ENCODE data around the gene CBX1. TPM values are rescaled to one million over a fixed set of nuclear protein-coding genes. Genes with fewer than 3 reads are reported as not detected.

The CBX1 gene
- polyA plus RNA-seq, 1 donor from 2014 or later: 363 TPM

DNA sequence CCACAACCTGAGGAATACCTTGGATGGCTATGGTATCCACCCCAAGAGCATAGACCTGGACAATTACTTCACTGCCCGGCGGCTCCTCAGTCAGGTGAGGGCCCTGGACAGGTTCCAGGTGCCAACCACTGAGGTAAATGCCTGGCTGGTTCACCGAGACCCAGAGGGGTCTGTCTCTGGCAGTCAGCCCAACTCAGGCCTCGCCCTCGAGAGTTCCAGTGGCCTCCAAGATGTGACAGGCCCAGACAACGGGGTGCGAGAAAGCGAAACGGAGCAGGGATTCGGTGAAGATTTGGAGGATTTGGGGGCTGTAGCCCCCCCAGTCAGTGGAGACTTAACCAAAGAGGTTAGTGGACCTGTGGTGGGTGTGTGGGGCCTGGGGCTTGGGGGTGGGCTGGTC is 50.0 kb downstream of the CBX1 start:
- no peaks in the 10 kb centered on the region for H3K27me3 ChIP-seq (ENCODE audit: insufficient read depth, low read depth, low read length)
- H3K79me2 ChIP-seq (replicated peaks; ENCODE audit: insufficient read depth, low read length): peaks cover 71% of the 10 kb centered on the region
- peaks cover 5% of the 10 kb centered on the region for H4K20me1 ChIP-seq (ENCODE audit: insufficient read depth)
- no peak overlapping the region for H3K4me2 ChIP-seq (ENCODE audit: low read length)
- H2AFZ ChIP-seq (ENCODE audit: low read depth, low read length): no peak overlapping the region
- H3K4me3 ChIP-seq (ENCODE audit: low read length): no peak overlapping the region
- no peaks in the 10 kb centered on the region for H3K36me3 ChIP-seq (ENCODE audit: insufficient read depth, low read length)
- no peak overlapping the region for H3K27ac ChIP-seq (ENCODE audit: low read length)
- no peak overlapping the region for H3K9ac ChIP-seq (ENCODE audit: low read length)
- no peaks in the 10 kb centered on the region for H3K9me3 ChIP-seq (ENCODE audit: low read length)
- TF ChIP-seq EZH2 (IDR thresholded peaks at IDR 0.05; ENCODE audit: borderline replicate concordance, insufficient read depth, low read length, poor library complexity, severe bottlenecking) (no peak), RAD21 (conservative IDR thresholded peaks at IDR 0.05) (no peak)
- TF ChIP-seq, protein P1, sequence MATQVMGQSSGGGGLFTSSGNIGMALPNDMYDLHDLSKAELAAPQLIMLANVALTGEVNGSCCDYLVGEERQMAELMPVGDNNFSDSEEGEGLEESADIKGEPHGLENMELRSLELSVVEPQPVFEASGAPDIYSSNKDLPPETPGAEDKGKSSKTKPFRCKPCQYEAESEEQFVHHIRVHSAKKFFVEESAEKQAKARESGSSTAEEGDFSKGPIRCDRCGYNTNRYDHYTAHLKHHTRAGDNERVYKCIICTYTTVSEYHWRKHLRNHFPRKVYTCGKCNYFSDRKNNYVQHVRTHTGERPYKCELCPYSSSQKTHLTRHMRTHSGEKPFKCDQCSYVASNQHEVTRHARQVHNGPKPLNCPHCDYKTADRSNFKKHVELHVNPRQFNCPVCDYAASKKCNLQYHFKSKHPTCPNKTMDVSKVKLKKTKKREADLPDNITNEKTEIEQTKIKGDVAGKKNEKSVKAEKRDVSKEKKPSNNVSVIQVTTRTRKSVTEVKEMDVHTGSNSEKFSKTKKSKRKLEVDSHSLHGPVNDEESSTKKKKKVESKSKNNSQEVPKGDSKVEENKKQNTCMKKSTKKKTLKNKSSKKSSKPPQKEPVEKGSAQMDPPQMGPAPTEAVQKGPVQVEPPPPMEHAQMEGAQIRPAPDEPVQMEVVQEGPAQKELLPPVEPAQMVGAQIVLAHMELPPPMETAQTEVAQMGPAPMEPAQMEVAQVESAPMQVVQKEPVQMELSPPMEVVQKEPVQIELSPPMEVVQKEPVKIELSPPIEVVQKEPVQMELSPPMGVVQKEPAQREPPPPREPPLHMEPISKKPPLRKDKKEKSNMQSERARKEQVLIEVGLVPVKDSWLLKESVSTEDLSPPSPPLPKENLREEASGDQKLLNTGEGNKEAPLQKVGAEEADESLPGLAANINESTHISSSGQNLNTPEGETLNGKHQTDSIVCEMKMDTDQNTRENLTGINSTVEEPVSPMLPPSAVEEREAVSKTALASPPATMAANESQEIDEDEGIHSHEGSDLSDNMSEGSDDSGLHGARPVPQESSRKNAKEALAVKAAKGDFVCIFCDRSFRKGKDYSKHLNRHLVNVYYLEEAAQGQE (IDR thresholded peaks at IDR 0.05; ENCODE audit: borderline replicate concordance): no peak
- H3F3A ChIP-seq (ENCODE audit: insufficient read depth, low read length, poor library complexity, severe bottlenecking): no peaks in the 10 kb centered on the region
- no peaks in the 10 kb centered on the region for H3K9me2 ChIP-seq (ENCODE audit: insufficient read depth, low read length)

DNA sequence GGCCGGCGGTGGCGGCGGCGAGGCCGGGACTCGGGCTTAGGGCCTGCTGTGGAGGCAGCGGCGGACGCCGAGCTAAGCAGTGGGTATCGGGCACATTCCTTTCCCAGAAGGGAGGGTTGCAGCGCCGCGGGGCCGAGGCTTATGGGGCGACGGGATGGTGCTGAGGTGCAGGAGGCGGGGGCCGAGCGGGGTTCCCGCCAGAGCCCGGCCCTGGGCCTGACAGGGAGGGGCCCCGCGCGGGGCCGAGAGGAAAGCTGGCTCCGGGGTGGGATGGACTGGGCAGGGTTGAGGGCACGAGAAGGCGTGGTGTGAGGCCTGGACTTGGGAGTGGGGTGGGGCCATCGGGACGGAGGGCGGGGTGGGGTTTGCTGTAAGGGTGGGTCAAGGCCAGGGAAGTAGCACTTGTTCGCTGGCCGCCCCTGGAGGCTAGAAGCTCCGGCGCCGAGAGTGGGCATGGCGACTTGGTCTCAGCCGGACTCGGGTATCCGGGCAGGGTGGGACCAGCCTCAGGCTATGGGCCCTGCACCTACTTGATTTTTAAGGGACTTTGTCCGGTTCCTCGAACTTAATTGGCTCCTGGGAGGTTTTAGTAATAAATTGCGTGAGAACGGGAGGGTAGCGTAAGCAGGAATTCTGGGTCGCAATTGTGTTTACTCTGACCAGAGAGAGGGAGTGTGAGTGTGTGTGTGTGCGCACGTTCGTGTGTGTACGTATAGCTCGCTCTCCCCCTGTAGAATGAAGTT is 52.7 kb downstream of the CBX1 start:
- Histone ChIP-seq H4K20me1 (ENCODE audit: insufficient read depth) (no peaks in the 10 kb centered on the region), H3K27me3 (ENCODE audit: insufficient read depth, low read depth, low read length) (no peaks in the 10 kb centered on the region), H3K9ac (ENCODE audit: low read length) (peak overlapping the region; percentile 90), H3K36me3 (ENCODE audit: insufficient read depth, low read length) (no peaks in the 10 kb centered on the region), H3K79me2 (replicated peaks; ENCODE audit: insufficient read depth, low read length) (peaks cover 55% of the 10 kb centered on the region), H2AFZ (ENCODE audit: low read depth, low read length) (peak overlapping the region; percentile 85), H3K4me3 (ENCODE audit: low read length) (peak overlapping the region; percentile 97), H3K4me2 (ENCODE audit: low read length) (peak overlapping the region; percentile 86), H3F3A (ENCODE audit: insufficient read depth, low read length, poor library complexity, severe bottlenecking) (no peaks in the 10 kb centered on the region), H3K27ac (ENCODE audit: low read length) (peak overlapping the region; percentile 90), H3K9me3 (ENCODE audit: low read length) (no peaks in the 10 kb centered on the region), H3K9me2 (ENCODE audit: insufficient read depth, low read length) (no peaks in the 10 kb centered on the region)
- no peak for TF ChIP-seq RAD21 (conservative IDR thresholded peaks at IDR 0.05)
- TF ChIP-seq TAF1 (IDR thresholded peaks at IDR 0.05; ENCODE audit: low read depth): no peak
- TF ChIP-seq POLR2AphosphoS5 (IDR thresholded peaks at IDR 0.05): peak; percentile 11

DNA sequence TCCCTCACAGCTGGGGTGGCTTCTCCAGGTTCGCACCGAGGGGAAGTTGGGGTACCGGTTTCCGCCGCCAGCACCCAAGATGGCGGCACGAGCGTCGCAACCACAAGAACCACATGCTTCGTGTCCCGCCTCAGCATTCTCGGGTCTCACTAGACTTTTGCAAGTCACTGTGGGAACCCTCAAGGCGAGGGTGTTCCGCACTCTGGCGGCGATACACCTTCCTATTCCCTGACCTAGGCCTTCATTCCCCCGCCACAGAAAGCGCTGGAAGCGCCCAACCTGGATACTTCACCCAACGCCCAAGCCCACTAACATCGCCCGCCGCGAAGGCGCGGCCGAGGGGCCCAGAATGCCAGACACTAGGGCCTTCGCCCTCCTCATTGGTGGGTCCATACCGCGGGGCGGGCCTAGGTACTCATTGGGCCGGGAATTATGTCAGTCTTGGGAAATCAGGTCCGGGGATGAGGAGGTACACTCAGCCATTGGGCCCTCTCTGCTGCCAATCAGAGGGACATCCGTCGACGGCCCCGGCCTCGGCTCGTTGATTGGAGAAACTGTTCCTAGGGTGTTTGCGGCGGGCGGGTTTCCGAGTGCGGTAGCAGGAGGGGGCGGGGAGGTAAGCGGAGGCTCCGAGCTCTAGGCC is 53.4 kb downstream of the CBX1 start, which contains the start of gene NFE2L1:
Gene NFE2L1, plus strand, starts transcription at position 619 of the 643 bp plus-strand sequence. CDS start 2,760 bp downstream, outside the sequence.
- Histone ChIP-seq H3K36me3 (ENCODE audit: insufficient read depth, low read length) (no peaks in the 10 kb centered on the region), H3K27ac (ENCODE audit: low read length) (peak within 1 kb of the TSS; percentile 90), H3K9me3 (ENCODE audit: low read length) (no peaks in the 10 kb centered on the region), H3K27me3 (ENCODE audit: insufficient read depth, low read depth, low read length) (no peaks in the 10 kb centered on the region), H3K79me2 (replicated peaks; ENCODE audit: insufficient read depth, low read length) (peaks cover 52% of the 10 kb centered on the region), H3F3A (ENCODE audit: insufficient read depth, low read length, poor library complexity, severe bottlenecking) (no peaks in the 10 kb centered on the region), H4K20me1 (ENCODE audit: insufficient read depth) (no peaks in the 10 kb centered on the region), H3K9me2 (ENCODE audit: insufficient read depth, low read length) (no peaks in the 10 kb centered on the region), H3K4me3 (ENCODE audit: low read length) (peak within 1 kb of the TSS; percentile 97), H3K4me2 (ENCODE audit: low read length) (peak within 1 kb of the TSS; percentile 91), H2AFZ (ENCODE audit: low read depth, low read length) (peak within 1 kb of the TSS; percentile 87), H3K9ac (ENCODE audit: low read length) (peak within 1 kb of the TSS; percentile 90)
- peak; percentile 94 for TF ChIP-seq MXI1 (conservative IDR thresholded peaks at IDR 0.05; ENCODE audit: poor library complexity, severe bottlenecking)
- peak; percentile 21 for TF ChIP-seq RAD21 (conservative IDR thresholded peaks at IDR 0.05)
- TF ChIP-seq POLR2AphosphoS5 (IDR thresholded peaks at IDR 0.05): peak; percentile 84
- TF ChIP-seq EP300 (conservative IDR thresholded peaks at IDR 0.05; ENCODE audit: poor library complexity, severe bottlenecking): peak; percentile 46
- TF ChIP-seq, protein P2, sequence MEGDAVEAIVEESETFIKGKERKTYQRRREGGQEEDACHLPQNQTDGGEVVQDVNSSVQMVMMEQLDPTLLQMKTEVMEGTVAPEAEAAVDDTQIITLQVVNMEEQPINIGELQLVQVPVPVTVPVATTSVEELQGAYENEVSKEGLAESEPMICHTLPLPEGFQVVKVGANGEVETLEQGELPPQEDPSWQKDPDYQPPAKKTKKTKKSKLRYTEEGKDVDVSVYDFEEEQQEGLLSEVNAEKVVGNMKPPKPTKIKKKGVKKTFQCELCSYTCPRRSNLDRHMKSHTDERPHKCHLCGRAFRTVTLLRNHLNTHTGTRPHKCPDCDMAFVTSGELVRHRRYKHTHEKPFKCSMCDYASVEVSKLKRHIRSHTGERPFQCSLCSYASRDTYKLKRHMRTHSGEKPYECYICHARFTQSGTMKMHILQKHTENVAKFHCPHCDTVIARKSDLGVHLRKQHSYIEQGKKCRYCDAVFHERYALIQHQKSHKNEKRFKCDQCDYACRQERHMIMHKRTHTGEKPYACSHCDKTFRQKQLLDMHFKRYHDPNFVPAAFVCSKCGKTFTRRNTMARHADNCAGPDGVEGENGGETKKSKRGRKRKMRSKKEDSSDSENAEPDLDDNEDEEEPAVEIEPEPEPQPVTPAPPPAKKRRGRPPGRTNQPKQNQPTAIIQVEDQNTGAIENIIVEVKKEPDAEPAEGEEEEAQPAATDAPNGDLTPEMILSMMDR (IDR thresholded peaks at IDR 0.05; ENCODE audit: poor library complexity, severe bottlenecking): no peak
- TF ChIP-seq EZH2 (IDR thresholded peaks at IDR 0.05; ENCODE audit: borderline replicate concordance, insufficient read depth, low read length, poor library complexity, severe bottlenecking): no peak
- TF ChIP-seq TAF1 (IDR thresholded peaks at IDR 0.05; ENCODE audit: low read depth): peak; percentile 35

Measured in neural cell (in vitro differentiated cells).